Liver (tissue), 3 donors: Measurements from ENCODE around the gene ZNRD2.

Experiments used
- CTCF ChIP-seq: fragments of 150-350 bp; IDR thresholded peaks from 2 replicates; pipeline ENCODE4 v1.5.1; 2017; ENCODE audit warnings: improper control_type of control experiment, low read depth, low read length; ENCODE audit not compliant: missing input control
- GABPA ChIP-seq, 2 donors: IDR thresholded peaks in 1 of 2; conservative IDR thresholded peaks in 1 of 2; 2 replicates each; pipeline ENCODE4 v1.6.1; 2016; ENCODE audit warnings: antibody characterized with exemption in 2 of 2, mild to moderate bottlenecking in 1 of 2, moderate library complexity in 1 of 2
- SP1 ChIP-seq: IDR thresholded peaks from 2 replicates; pipeline ENCODE4 v1.6.1; 2018; ENCODE audit warnings: antibody characterized with exemption, mild to moderate bottlenecking
- TAF1 ChIP-seq: conservative IDR thresholded peaks from 2 replicates; pipeline ENCODE4 v1.6.1; 2016; ENCODE audit warnings: antibody characterized with exemption, mild to moderate bottlenecking
- YY1 ChIP-seq: IDR thresholded peaks from 2 replicates; pipeline ENCODE4 v1.6.1; 2016; ENCODE audit warnings: antibody characterized with exemption, mild to moderate bottlenecking
- TF ChIP-seq, protein P1 (sequence below): IDR thresholded peaks from 2 replicates; pipeline ENCODE4 v1.6.1; 2016; ENCODE audit warnings: antibody characterized with exemption
- donor health status: healthy.
- donor health status: healthy.

DNA sequence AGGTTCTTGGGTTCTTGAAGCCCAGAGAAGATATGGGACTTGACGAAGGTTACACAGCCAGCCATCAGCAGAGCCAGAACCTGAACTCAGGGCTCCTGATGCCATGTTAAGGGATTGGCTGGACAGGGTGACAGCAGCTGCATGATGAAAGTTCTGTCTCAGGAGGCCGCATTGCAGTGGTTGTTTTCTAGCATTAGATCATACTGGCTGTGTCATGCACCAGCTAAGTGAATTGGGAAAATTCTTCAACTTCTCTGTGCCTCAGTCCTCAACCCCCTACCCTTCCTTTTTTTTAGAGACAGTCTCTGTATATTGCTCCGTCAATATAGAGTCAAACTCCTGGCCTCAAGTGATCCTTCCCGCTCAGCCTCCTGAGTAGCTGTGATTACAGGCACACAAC lies 6.7 kb upstream of the ZNRD2 start:
- TF ChIP-seq, protein P1, sequence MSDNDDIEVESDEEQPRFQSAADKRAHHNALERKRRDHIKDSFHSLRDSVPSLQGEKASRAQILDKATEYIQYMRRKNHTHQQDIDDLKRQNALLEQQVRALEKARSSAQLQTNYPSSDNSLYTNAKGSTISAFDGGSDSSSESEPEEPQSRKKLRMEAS: no peak
- TF ChIP-seq CTCF (no peak), TAF1 (no peak), GABPA (IDR thresholded peaks at IDR 0.05 in 1 of 2, conservative IDR thresholded peaks at IDR 0.05 in 1 of 2) (no peak), SP1 (no peak), YY1 (no peak)
